ENCODE measurements around the gene ABCC5.

DNA sequence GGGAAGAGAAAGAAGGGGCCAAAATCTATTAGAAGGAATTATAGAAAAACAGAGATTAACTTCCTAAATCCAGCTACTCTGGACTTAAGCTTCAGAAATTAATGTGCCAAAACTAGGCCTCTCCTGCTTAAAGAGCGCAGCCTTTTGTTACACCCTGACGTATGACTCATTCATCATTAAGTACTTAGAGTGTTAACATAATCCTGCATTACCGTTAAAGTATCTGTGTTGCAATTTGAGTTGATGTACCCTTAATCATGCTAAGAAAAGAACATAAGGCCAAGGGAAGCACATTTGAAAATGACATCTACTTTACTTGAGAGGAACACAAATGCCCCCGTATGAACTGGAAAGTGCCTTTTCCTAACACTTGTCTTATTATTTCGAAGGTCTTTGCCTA, 21.7 kb upstream of the ABCC5 start:
- TF ChIP-seq, protein P1, sequence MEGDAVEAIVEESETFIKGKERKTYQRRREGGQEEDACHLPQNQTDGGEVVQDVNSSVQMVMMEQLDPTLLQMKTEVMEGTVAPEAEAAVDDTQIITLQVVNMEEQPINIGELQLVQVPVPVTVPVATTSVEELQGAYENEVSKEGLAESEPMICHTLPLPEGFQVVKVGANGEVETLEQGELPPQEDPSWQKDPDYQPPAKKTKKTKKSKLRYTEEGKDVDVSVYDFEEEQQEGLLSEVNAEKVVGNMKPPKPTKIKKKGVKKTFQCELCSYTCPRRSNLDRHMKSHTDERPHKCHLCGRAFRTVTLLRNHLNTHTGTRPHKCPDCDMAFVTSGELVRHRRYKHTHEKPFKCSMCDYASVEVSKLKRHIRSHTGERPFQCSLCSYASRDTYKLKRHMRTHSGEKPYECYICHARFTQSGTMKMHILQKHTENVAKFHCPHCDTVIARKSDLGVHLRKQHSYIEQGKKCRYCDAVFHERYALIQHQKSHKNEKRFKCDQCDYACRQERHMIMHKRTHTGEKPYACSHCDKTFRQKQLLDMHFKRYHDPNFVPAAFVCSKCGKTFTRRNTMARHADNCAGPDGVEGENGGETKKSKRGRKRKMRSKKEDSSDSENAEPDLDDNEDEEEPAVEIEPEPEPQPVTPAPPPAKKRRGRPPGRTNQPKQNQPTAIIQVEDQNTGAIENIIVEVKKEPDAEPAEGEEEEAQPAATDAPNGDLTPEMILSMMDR (IDR thresholded peaks at IDR 0.05; ENCODE audit: borderline replicate concordance, extremely low read depth, low read length, poor library complexity, severe bottlenecking): no peak
- no peak for TF ChIP-seq EZH2 (IDR thresholded peaks at IDR 0.05; ENCODE audit: borderline replicate concordance, low read depth, low read length, severe bottlenecking)

Data from DND-41 (cell line).